Loucy (cell line): ENCODE measurements around the gene GALNT5.

ENCODE experiments used
- H2AFZ ChIP-seq: fragments of 200-600 bp; sonication (generic); 2 replicates; pipeline ENCODE4 v1.6.0; 2016; ENCODE audit warnings: antibody characterized with exemption, mild to moderate bottlenecking, low read length, moderate library complexity
- H3F3A ChIP-seq: fragments of 200-600 bp; 2 replicates; pipeline ENCODE4 v1.6.0; 2016; ENCODE audit warnings: antibody characterized with exemption, low read depth, mild to moderate bottlenecking
- H3K27me3 ChIP-seq: fragments of 200-600 bp; sonication (generic); 2 replicates; pipeline ENCODE4 v1.6.1; 2014; ENCODE audit warnings: low read length, mild to moderate bottlenecking; ENCODE audit not compliant: insufficient read depth, poor library complexity, severe bottlenecking
- H3K36me3 ChIP-seq: fragments of 200-600 bp; sonication (generic); 2 replicates; pipeline ENCODE4 v1.6.1; 2016; ENCODE audit warnings: low read length; ENCODE audit not compliant: insufficient read depth
- H3K4me1 ChIP-seq: fragments of 200-600 bp; sonication (generic); 2 replicates; pipeline ENCODE4 v1.5.1; 2014; ENCODE audit warnings: low read length, mild to moderate bottlenecking; ENCODE audit not compliant: insufficient read depth, poor library complexity, severe bottlenecking
- H3K4me2 ChIP-seq: fragments of 200-600 bp; sonication (generic); 2 replicates; pipeline ENCODE4 v1.6.0; 2014; ENCODE audit warnings: antibody characterized with exemption, low read length, low read depth, mild to moderate bottlenecking; ENCODE audit not compliant: poor library complexity, severe bottlenecking
- H3K4me3 ChIP-seq: fragments of 200-600 bp; sonication (generic); 2 replicates; pipeline ENCODE4 v1.5.1; 2014; ENCODE audit warnings: low read length, mild to moderate bottlenecking, mixed read lengths; ENCODE audit not compliant: poor library complexity, severe bottlenecking
- H3K79me2 ChIP-seq: fragments of 200-600 bp; sonication (generic); 2 replicates; pipeline ENCODE4 v1.6.1; 2014; ENCODE audit warnings: low read length; ENCODE audit not compliant: insufficient read depth
- H3K9ac ChIP-seq: fragments of 200-600 bp; sonication (generic); 2 replicates; pipeline ENCODE4 v1.6.0; 2014; ENCODE audit warnings: mild to moderate bottlenecking, low read depth, low read length, moderate library complexity; ENCODE audit not compliant: poor library complexity, severe bottlenecking
- H3K9me2 ChIP-seq: fragments of 200-600 bp; sonication (generic); replicated peaks from 2 replicates; pipeline ENCODE4 v1.6.1; 2016; ENCODE audit warnings: low read depth, low read length, mixed read lengths
- H3K9me3 ChIP-seq: fragments of 200-600 bp; sonication (generic); 2 replicates; pipeline ENCODE4 v1.6.1; 2014; ENCODE audit warnings: mild to moderate bottlenecking, antibody characterized with exemption, low read length, low read depth; ENCODE audit not compliant: insufficient read depth
- H4K20me1 ChIP-seq: fragments of 200-600 bp; sonication (generic); 2 replicates; pipeline ENCODE4 v1.6.0; 2014; ENCODE audit warnings: antibody characterized with exemption, low read length, mild to moderate bottlenecking; ENCODE audit not compliant: insufficient read depth, poor library complexity, severe bottlenecking
- EZH2phosphoT487 ChIP-seq: fragments of 200-600 bp; IDR thresholded peaks from 2 replicates; pipeline ENCODE4 v1.6.1; 2018; ENCODE audit warnings: antibody characterized with exemption, mild to moderate bottlenecking, moderate library complexity, borderline replicate concordance
- TF ChIP-seq, protein P1 (sequence below): fragments of 200-600 bp; sonication (generic); conservative IDR thresholded peaks from 2 replicates; pipeline ENCODE4 v1.5.1; 2014; ENCODE audit warnings: mild to moderate bottlenecking, antibody characterized with exemption, low read length

Gene GALNT5

DNA sequence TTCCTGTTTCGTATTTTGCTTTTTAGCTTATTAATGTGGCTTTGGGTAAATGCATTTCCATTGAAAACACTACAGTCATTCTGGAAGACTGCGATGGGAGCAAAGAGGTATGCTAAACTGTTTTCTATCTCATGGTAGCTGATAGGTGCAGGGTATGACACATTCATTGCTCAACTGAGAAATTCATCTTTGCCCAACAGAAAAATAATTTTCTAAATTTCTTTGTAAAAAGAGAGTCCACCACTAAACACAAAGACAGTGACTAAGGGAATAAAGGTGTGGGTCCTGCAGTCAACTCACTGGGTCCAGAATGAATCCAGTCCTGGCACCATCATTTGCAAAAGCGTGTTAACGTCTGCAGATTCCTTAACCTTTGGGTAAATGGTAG is 48.2 kb downstream of the GALNT5 start:
- TF ChIP-seq, protein P1, sequence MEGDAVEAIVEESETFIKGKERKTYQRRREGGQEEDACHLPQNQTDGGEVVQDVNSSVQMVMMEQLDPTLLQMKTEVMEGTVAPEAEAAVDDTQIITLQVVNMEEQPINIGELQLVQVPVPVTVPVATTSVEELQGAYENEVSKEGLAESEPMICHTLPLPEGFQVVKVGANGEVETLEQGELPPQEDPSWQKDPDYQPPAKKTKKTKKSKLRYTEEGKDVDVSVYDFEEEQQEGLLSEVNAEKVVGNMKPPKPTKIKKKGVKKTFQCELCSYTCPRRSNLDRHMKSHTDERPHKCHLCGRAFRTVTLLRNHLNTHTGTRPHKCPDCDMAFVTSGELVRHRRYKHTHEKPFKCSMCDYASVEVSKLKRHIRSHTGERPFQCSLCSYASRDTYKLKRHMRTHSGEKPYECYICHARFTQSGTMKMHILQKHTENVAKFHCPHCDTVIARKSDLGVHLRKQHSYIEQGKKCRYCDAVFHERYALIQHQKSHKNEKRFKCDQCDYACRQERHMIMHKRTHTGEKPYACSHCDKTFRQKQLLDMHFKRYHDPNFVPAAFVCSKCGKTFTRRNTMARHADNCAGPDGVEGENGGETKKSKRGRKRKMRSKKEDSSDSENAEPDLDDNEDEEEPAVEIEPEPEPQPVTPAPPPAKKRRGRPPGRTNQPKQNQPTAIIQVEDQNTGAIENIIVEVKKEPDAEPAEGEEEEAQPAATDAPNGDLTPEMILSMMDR = no peak
- TF ChIP-seq EZH2phosphoT487 = no peak

DNA sequence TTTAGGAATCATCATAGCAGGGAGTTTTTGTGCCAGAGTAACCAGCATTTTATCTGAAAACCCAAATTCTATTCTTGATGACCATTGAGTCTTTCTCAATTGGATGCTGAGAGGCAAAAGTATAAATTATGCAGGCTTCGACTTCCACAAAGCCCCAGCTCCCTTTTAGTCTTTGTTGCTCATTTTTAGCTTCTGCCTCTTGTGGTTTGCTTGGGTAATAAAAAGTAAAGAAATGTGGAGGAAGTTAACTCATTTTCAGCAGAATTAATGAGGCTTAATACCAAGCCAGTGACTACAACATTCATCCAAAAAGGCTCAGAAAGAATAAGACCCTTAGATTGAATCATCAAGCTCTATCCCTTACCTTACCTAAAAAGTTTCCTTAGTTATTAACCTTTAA is 49.5 kb downstream of the GALNT5 start:
- no peak for TF ChIP-seq EZH2phosphoT487
- TF ChIP-seq, protein P1 = peak; percentile 37
- peaks cover 4% of the 10 kb centered on the region for H3K4me1 ChIP-seq
- H3K36me3 ChIP-seq = no peaks in the 10 kb centered on the region
- H3K9me3 ChIP-seq = no peaks in the 10 kb centered on the region
- H4K20me1 ChIP-seq = no peaks in the 10 kb centered on the region
- H3F3A ChIP-seq = no peaks in the 10 kb centered on the region
- H3K27me3 ChIP-seq = no peaks in the 10 kb centered on the region
- H3K9me2 ChIP-seq = no peaks in the 10 kb centered on the region
- no peak overlapping the region for H3K9ac ChIP-seq
- no peaks in the 10 kb centered on the region for H3K79me2 ChIP-seq
- H3K4me3 ChIP-seq = no peak overlapping the region
- no peak overlapping the region for H2AFZ ChIP-seq
- no peak overlapping the region for H3K4me2 ChIP-seq

More for the DNA sequence above, 48.2 kb downstream of the GALNT5 start:
- H3K27me3 ChIP-seq = no peaks in the 10 kb centered on the region
- no peaks in the 10 kb centered on the region for H3K9me3 ChIP-seq
- H3K79me2 ChIP-seq = no peaks in the 10 kb centered on the region
- no peak overlapping the region for H2AFZ ChIP-seq
- H3F3A ChIP-seq = no peaks in the 10 kb centered on the region
- H3K36me3 ChIP-seq = no peaks in the 10 kb centered on the region
- H3K4me1 ChIP-seq = peaks cover 4% of the 10 kb centered on the region
- H3K9ac ChIP-seq = no peak overlapping the region
- no peaks in the 10 kb centered on the region for H3K9me2 ChIP-seq
- H4K20me1 ChIP-seq = no peaks in the 10 kb centered on the region
- H3K4me2 ChIP-seq = no peak overlapping the region
- no peak overlapping the region for H3K4me3 ChIP-seq

DNA sequence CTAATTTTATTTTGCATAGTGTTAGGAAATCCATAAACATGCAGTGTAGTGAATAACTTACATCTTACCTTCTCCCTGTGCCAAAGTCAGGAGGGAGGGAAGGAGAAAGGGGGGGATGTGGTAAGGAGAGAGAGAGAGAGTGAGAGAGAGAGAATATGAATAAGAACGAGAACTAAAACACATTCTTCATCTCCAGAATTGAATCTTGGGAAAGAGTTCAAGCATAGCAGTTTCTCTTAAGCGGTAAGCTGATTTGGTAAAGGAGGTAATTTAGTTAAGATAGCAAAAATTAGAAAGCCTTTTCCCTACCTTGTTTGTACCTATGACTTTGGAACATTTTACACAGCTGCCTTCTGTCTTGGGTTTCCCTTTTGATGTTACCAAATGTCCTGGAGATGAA is 52.4 kb downstream of the GALNT5 start:
- TF ChIP-seq, protein P1 = no peak
- TF ChIP-seq EZH2phosphoT487 = no peak
- Histone ChIP-seq H3K4me2 (no peak overlapping the region), H4K20me1 (no peaks in the 10 kb centered on the region), H3K9ac (no peak overlapping the region), H2AFZ (no peak overlapping the region), H3K36me3 (no peaks in the 10 kb centered on the region), H3K9me2 (no peaks in the 10 kb centered on the region), H3K4me3 (no peak overlapping the region), H3K79me2 (no peaks in the 10 kb centered on the region), H3F3A (no peaks in the 10 kb centered on the region), H3K27me3 (no peaks in the 10 kb centered on the region), H3K4me1 (peaks cover 4% of the 10 kb centered on the region), H3K9me3 (no peaks in the 10 kb centered on the region)
